HCT116 (cell line): ENCODE results near the gene MELTF.

ENCODE experiments used
- EZH2 ChIP-seq: fragments of 200-600 bp; sonication (generic); IDR thresholded peaks from 2 replicates; pipeline ENCODE4 v1.6.1; 2017; ENCODE audit warnings: antibody characterized with exemption, mixed run types
- POLR2AphosphoS5 ChIP-seq: IDR thresholded peaks from 2 replicates; pipeline ENCODE4 v1.6.1; 2011; ENCODE audit warnings: mild to moderate bottlenecking, low read depth, low read length, moderate library complexity
- RAD21 ChIP-seq: IDR thresholded peaks from 2 replicates; pipeline ENCODE4 v1.6.1; 2012; ENCODE audit warnings: low read depth, mild to moderate bottlenecking
- SP1 ChIP-seq: IDR thresholded peaks from 2 replicates; pipeline ENCODE4 v1.6.1; 2012; ENCODE audit warnings: low read depth
- TCF7L2 ChIP-seq: IDR thresholded peaks from 2 replicates; pipeline ENCODE4 v1.7.0; 2011; ENCODE audit warnings: borderline replicate concordance, inconsistent platforms; ENCODE audit not compliant: insufficient read depth, insufficient read length; ENCODE audit errors: extremely low read depth
- YY1 ChIP-seq: IDR thresholded peaks from 2 replicates; pipeline ENCODE4 v1.6.1; 2011; ENCODE audit warnings: low read length, low read depth, moderate library complexity, mild to moderate bottlenecking; ENCODE audit not compliant: insufficient replicate concordance; ENCODE audit errors: extremely low read depth
- TF ChIP-seq, protein P1 (sequence below), 3 experiments: fragments of 200-600 bp in 1 of 3; sonication (generic) in 1 of 3; IDR thresholded peaks in 2 of 3; conservative IDR thresholded peaks in 1 of 3; 2 replicates each; pipeline ENCODE4 v1.5.1; 2012 to 2017; ENCODE audit warnings: low read depth in 2 of 3, low read length in 2 of 3, antibody characterized with exemption in 1 of 3, borderline replicate concordance in 1 of 3, control low read depth in 1 of 3, mild to moderate bottlenecking in 1 of 3, mixed read lengths in 1 of 3, mixed run types in 1 of 3, moderate library complexity in 1 of 3; ENCODE audit not compliant: insufficient read depth in 1 of 3

DNA sequence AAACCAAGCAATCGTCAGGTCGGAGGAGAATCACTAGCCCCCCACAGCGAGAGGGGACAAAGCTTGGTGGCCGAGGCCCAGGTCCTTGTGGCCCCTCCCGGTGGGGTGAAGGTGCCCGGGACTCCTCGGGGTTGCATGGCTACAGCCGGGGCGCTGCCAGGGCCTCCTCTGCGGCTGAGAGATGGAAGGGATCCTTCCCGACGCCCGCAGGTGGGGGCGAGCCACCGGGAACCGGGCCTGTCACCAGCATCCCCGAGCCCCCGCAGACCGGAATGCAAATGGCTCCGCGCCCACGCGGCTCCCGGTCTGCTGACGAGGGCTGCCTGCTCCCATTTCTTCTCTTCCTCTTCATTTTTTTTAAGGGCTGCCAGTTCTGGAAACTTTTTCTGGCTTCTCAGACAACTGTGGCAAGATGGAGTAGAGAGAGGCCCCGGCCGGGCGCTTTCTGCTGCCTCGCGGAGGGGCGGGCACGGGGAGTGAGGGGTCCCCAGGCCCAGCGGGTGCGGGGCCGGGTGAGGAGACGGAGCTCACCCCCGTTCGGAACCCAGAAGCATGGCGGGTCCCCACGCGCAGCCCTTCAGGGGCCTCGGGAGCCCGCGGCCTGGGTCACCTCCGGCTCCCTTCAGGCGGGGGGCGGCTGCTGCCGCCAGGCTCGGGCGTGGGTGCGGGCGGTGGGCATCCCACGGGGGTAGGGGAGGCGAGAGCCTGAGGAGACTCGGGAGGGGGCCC, 27.5 kb downstream of the MELTF start:
- TF ChIP-seq, protein P1, sequence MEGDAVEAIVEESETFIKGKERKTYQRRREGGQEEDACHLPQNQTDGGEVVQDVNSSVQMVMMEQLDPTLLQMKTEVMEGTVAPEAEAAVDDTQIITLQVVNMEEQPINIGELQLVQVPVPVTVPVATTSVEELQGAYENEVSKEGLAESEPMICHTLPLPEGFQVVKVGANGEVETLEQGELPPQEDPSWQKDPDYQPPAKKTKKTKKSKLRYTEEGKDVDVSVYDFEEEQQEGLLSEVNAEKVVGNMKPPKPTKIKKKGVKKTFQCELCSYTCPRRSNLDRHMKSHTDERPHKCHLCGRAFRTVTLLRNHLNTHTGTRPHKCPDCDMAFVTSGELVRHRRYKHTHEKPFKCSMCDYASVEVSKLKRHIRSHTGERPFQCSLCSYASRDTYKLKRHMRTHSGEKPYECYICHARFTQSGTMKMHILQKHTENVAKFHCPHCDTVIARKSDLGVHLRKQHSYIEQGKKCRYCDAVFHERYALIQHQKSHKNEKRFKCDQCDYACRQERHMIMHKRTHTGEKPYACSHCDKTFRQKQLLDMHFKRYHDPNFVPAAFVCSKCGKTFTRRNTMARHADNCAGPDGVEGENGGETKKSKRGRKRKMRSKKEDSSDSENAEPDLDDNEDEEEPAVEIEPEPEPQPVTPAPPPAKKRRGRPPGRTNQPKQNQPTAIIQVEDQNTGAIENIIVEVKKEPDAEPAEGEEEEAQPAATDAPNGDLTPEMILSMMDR (IDR thresholded peaks at IDR 0.05 in 2 of 3, conservative IDR thresholded peaks at IDR 0.05 in 1 of 3; ENCODE audit: borderline replicate concordance in 1 of 3, insufficient read depth in 1 of 3, low read depth in 2 of 3, low read length in 2 of 3), result no peak
- no peak for TF ChIP-seq RAD21
- TF ChIP-seq SP1, result no peak
- TF ChIP-seq EZH2, result no peak
- TF ChIP-seq POLR2AphosphoS5, result no peak
- TF ChIP-seq TCF7L2, result no peak
- no peak for TF ChIP-seq YY1
